GM12878 (cell line): ENCODE results near the gene ZNF341. TPM values are rescaled to one million over a fixed set of nuclear protein-coding genes. Genes with fewer than 3 reads are reported as not detected.

Experiments
- ATAC-seq: fragments of 200-7000 bp; cut with Tn5 transposase; 3 replicates; pipeline ENCODE4 v1.9.1; 2020; ENCODE audit warnings: mild to moderate bottlenecking, moderate library complexity
- BruUV-seq: library from RNA; stranded (reverse); fragments of 400-500 nt; replicated peaks from 2 replicates; lab custom pipeline; 2021; lab: Mats Ljungman, UMichigan
- CTCF ChIA-PET: fragments of 300-600 bp; sonication (Branson Sonifier 250); formaldehyde crosslinking; extraction: SDS; loops from one replicate; lab custom pipeline; 2021; ENCODE audit warnings: inconsistent platforms; lab: Yijun Ruan, JAX
- POLR2A ChIA-PET: fragments of 350-600 bp; formaldehyde crosslinking; extraction: SDS; loops from one replicate; lab custom pipeline; 2021; ENCODE audit warnings: inconsistent platforms; lab: Charles Lee
- RAD21 ChIA-PET: fragments of 300-600 bp; sonication (Branson Sonifier 250); formaldehyde crosslinking; loops from one replicate; lab custom pipeline; 2023; ENCODE audit warnings: antibody characterized with exemption; ENCODE audit not compliant: unreplicated experiment; lab: Charles Lee
- SMC1A ChIA-PET: fragments of 300-600 bp; sonication (Branson Sonifier 250); formaldehyde crosslinking; loops from one replicate; lab custom pipeline; 2023; ENCODE audit not compliant: unreplicated experiment, uncharacterized antibody; lab: Charles Lee
- DNase-seq: peaks from one replicate; pipeline ENCODE4 v3.0.0-alpha.2; 2011; ENCODE audit warnings: low read depth, low spot score
- FAIRE-seq: peaks from 3 replicates; lab custom pipeline; 2011; peaks lifted over from hg19 to GRCh38; lab: Jason Lieb, UNC
- H2AFZ ChIP-seq: 2 replicates; pipeline ENCODE4 v1.6.0; 2011; ENCODE audit warnings: low read depth, low read length, control low read depth; ENCODE audit not compliant: control insufficient read depth
- H3K27ac ChIP-seq: 2 replicates; pipeline ENCODE4 v1.5.1; 2011; ENCODE audit warnings: control low read depth; ENCODE audit not compliant: control insufficient read depth, insufficient read depth
- H3K27me3 ChIP-seq, 2 experiments: replicated peaks in 1 of 2; 2 replicates each; pipeline versions ENCODE4 v1.6.0 to v1.6.1; 2011; ENCODE audit warnings: low read length in 1 of 2; ENCODE audit not compliant: control insufficient read depth in 2 of 2, insufficient read depth in 2 of 2
- H3K36me3 ChIP-seq, 2 experiments: 2 replicates each; pipeline ENCODE4 v1.5.1; 2011; ENCODE audit warnings: low read length in 1 of 2; ENCODE audit not compliant: control insufficient read depth in 2 of 2, insufficient read depth in 2 of 2
- H3K4me1 ChIP-seq: 2 replicates; pipeline ENCODE4 v1.6.1; 2011; ENCODE audit warnings: mild to moderate bottlenecking, low read length, moderate library complexity, mixed read lengths; ENCODE audit not compliant: control insufficient read depth, insufficient read depth
- H3K4me2 ChIP-seq: 2 replicates; pipeline ENCODE4 v1.6.0; 2011; ENCODE audit warnings: control low read depth; ENCODE audit not compliant: control insufficient read depth, insufficient read depth
- H3K4me3 ChIP-seq: fragments of 200-600 bp; sonication (generic); 2 replicates; pipeline ENCODE4 v1.5.1; 2016
- H3K79me2 ChIP-seq: 2 replicates; pipeline ENCODE4 v1.6.0; 2011; ENCODE audit warnings: low read length; ENCODE audit not compliant: control insufficient read depth, insufficient read depth
- H3K9ac ChIP-seq: 2 replicates; pipeline ENCODE4 v1.8.0; 2011; ENCODE audit warnings: low read length, control low read depth, mixed read lengths; ENCODE audit not compliant: control insufficient read depth, insufficient read depth
- H3K9me3 ChIP-seq: replicated peaks from 3 replicates; pipeline ENCODE4 v1.5.1; 2011; ENCODE audit warnings: mild to moderate bottlenecking, low read length; ENCODE audit not compliant: control insufficient read depth, insufficient read depth
- H4K20me1 ChIP-seq: 2 replicates; pipeline ENCODE4 v1.6.0; 2011; ENCODE audit not compliant: control insufficient read depth, insufficient read depth
- IKZF2 ChIP-seq, 2 experiments: fragments of 450-650 bp; IDR thresholded peaks; 2 replicates each; pipeline ENCODE4 v1.6.1; 2017; ENCODE audit warnings: mild to moderate bottlenecking in 2 of 2, moderate library complexity in 2 of 2
- NBN ChIP-seq: fragments of 450-650 bp; IDR thresholded peaks from 2 replicates; pipeline ENCODE4 v1.6.1; 2016
- PKNOX1 ChIP-seq: fragments of 450-650 bp; IDR thresholded peaks from 2 replicates; pipeline ENCODE4 v1.6.1; 2016; ENCODE audit warnings: mild to moderate bottlenecking
- RAD51 ChIP-seq: fragments of 450-650 bp; IDR thresholded peaks from 2 replicates; pipeline ENCODE4 v1.6.1; 2016; ENCODE audit warnings: moderate library complexity, mild to moderate bottlenecking, inconsistent platforms
- SPI1 ChIP-seq: IDR thresholded peaks from 2 replicates; pipeline ENCODE4 v1.6.1; 2011; ENCODE audit warnings: low read depth, mild to moderate bottlenecking, low read length, moderate library complexity, borderline replicate concordance; ENCODE audit not compliant: insufficient read depth
- WGBS: methylation state at CpG from one replicate; pipeline ENCODE4 v1.1.6; 2016; ENCODE audit warnings: low lambda C conversion rate; ENCODE audit not compliant: insufficient replicate concordance, insufficient coverage; ENCODE audit errors: missing lambda C conversion rate; 5-methylcytosine and 5-hydroxymethylcytosine counted together
- in situ Hi-C: fragments of 300-500 bp; cut with MboI; formaldehyde crosslinking; loops from 9 replicates; pipeline ENCODE4 v1.14.3; 2018; ENCODE audit warnings: mixed read lengths
- intact Hi-C: fragments of 100-400 bp; cut with micrococcal nuclease; formaldehyde crosslinking; loops from one replicate; pipeline ENCODE4 v1.14.2; 2022; ENCODE audit not compliant: unreplicated experiment
- polyA plus RNA-seq, 11 experiments: library from polyadenylated mRNA; depleted of rRNA in 4 of 11; unstranded in 6 of 11; stranded (reverse) in 5 of 11; fragments of >200 nt; fragmentation: Nextera tagmentation in 4 of 11; fragmentation: Illumina TruSeq in 1 of 11; extraction: Ambion mirVana in 4 of 11; extraction: Trizol in 1 of 11; gene quantifications; 1 replicate in 1 of 11; 2 replicates in 10 of 11; pipeline versions ENCODE4 v1.2.1 to v1.2.3, GENCODE V29; 2011 to 2016; ENCODE audit warnings: inconsistent platforms in 2 of 11, missing spikeins in 2 of 11, low read depth in 1 of 11
- total RNA-seq, 4 experiments: library from RNA; depleted of rRNA in 3 of 4; stranded (reverse); fragments of >200 nt in 3 of 4; fragmentation: Illumina TruSeq in 1 of 4; extraction: Trizol in 1 of 4; gene quantifications; 2 replicates each; pipeline versions ENCODE4 v1.2.1 to v1.2.3, GENCODE V29; 2013 to 2021

Gene ZNF341
- total and polyA plus RNA-seq, 10 of the 15 experiments (the other 5 are each of a cell fraction or from before 2014, with no cell fraction given), result 0.18 to 5.0 (median 2.6) TPM

- ChIA-PET POLR2A (interaction anchor here (0.6 to 1.5 kb wide), 5 partner anchors 10 to 176 kb away, joined by 3 read pairs; no protein-coding TSS in a partner anchor), CTCF (interaction anchor here (0.6 to 2.1 kb wide), 6 partner anchors 12 to 278 kb away, joined by 3 to 7 read pairs (median 4); no protein-coding TSS in a partner anchor), RAD21 (interaction anchor here (1.1 to 2.1 kb wide), 3 partner anchors 12 to 43 kb away, joined by 3 to 4 read pairs (median 4); no protein-coding TSS in a partner anchor)
- no peak for DNase-seq
- H3K4me3 ChIP-seq, result no peak overlapping the region
- H3K79me2 ChIP-seq, result peaks cover 68% of the 10 kb centered on the region
- H2AFZ ChIP-seq, result no peak overlapping the region
- WGBS, result 80% methylated on average over 5 of the region's 5 CpGs
- H3K9me3 ChIP-seq, result no peaks in the 10 kb centered on the region; the same call in 2 of the 3 replicates
- in situ Hi-C loops, result no loop called here
- peaks cover 19% of the 10 kb centered on the region for H3K4me1 ChIP-seq
- no peak for TF ChIP-seq NBN
- peak; percentile 52; the same call in 1 of the 2 replicates for TF ChIP-seq SPI1
- TF ChIP-seq PKNOX1, result peak; percentile 78
- TF ChIP-seq RAD51, result no peak
- 0 out of 4 replicates have a peak, but pooled peaks of 1 of the 2 experiments have one; percentile 10 for TF ChIP-seq IKZF2 (IDR thresholded peaks at IDR 0.05)
- TF ChIP-seq, all 136 proteins: peak for 3
- Histone ChIP-seq H3K9ac (no peak overlapping the region), H3K27me3 (no peaks in the 10 kb centered on the region), H3K36me3 (peaks cover 1 to 5% of the 10 kb centered on the region in 2 experiments; a peak in 3 of 4 replicates), H3K27ac (peak overlapping the region; percentile 45), H3K4me2 (peak overlapping the region; percentile 10), H4K20me1 (no peaks in the 10 kb centered on the region)
- no peak for FAIRE-seq
- BruUV-seq, result no TSS peak
- SMC1A ChIA-PET, result interaction anchor here (0.6 to 3.1 kb wide), 7 partner anchors 18 to 233 kb away, joined by 3 to 9 read pairs (median 3); no protein-coding TSS in a partner anchor
- ATAC-seq, result peak; percentile 77
- intact Hi-C loops, result no loop called here
Measured at GRCh38 chr20:33837096-33837830, 105.5 kb downstream of the ZNF341 start.
